Endodermal cell (in vitro differentiated cells): ENCODE results near the gene UBL4B. TPM values are rescaled to one million over a fixed set of nuclear protein-coding genes. Genes with fewer than 3 reads are reported as not detected.
A peak's percentile ranks its signal among the peaks of the same experiment; 100 is the strongest.

Source experiments
- DNase-seq: peaks from one replicate; pipeline ENCODE4 v3.0.0-alpha.2; 2017
- H3K27ac ChIP-seq: 2 replicates; pipeline ENCODE4 v1.5.1; 2013; ENCODE audit warnings: mild to moderate bottlenecking, low read depth, low read length, moderate library complexity
- H3K27me3 ChIP-seq: 2 replicates; pipeline ENCODE4 v1.6.1; 2013; ENCODE audit warnings: mild to moderate bottlenecking, low read length, moderate library complexity; ENCODE audit not compliant: insufficient read depth, control insufficient read depth, poor library complexity, severe bottlenecking
- H3K36me3 ChIP-seq: 2 replicates; pipeline ENCODE4 v1.7.0; 2013; ENCODE audit warnings: mild to moderate bottlenecking, low read length, moderate library complexity; ENCODE audit not compliant: control insufficient read depth, insufficient read depth
- H3K4me1 ChIP-seq: one replicate; pipeline ENCODE4 v1.7.0; 2013; ENCODE audit warnings: low read length; ENCODE audit not compliant: control insufficient read depth, insufficient read depth
- H3K4me3 ChIP-seq: 2 replicates; pipeline ENCODE4 v1.5.1; 2013; ENCODE audit warnings: mild to moderate bottlenecking, low read length, moderate library complexity
- H3K9ac ChIP-seq: 2 replicates; pipeline ENCODE4 v1.6.1; 2013; ENCODE audit warnings: mild to moderate bottlenecking, low read length, moderate library complexity; ENCODE audit not compliant: poor library complexity, severe bottlenecking; ENCODE audit errors: extremely low read depth
- H3K9me3 ChIP-seq: 2 replicates; pipeline ENCODE4 v1.6.1; 2013; ENCODE audit warnings: mild to moderate bottlenecking, low read length, moderate library complexity; ENCODE audit not compliant: control insufficient read depth
- H3K27ac Mint-ChIP-seq: 2 replicates; pipeline ENCODE4 v1.8.0; 2020; ENCODE audit warnings: mixed read lengths
- H3K27me3 Mint-ChIP-seq: 2 replicates; pipeline ENCODE4 v1.8.0; 2021; ENCODE audit warnings: mild to moderate bottlenecking, mixed read lengths; ENCODE audit not compliant: insufficient read depth
- H3K36me3 Mint-ChIP-seq: 2 replicates; pipeline ENCODE4 v1.8.0; 2020; ENCODE audit warnings: low read depth, mixed read lengths
- H3K4me1 Mint-ChIP-seq: 2 replicates; pipeline ENCODE4 v1.8.0; 2020; ENCODE audit warnings: mixed read lengths
- H3K4me3 Mint-ChIP-seq: 2 replicates; pipeline ENCODE4 v1.8.0; 2020; ENCODE audit warnings: mild to moderate bottlenecking, moderate library complexity, mixed read lengths
- H3K9me3 Mint-ChIP-seq: 2 replicates; pipeline ENCODE4 v1.8.0; 2020; ENCODE audit warnings: mild to moderate bottlenecking, mixed read lengths
- CTCF ChIP-seq: fragments of 200-600 bp; sonication (generic); conservative IDR thresholded peaks from 2 replicates; pipeline ENCODE4 v1.5.0; 2021; ENCODE audit warnings: antibody characterized with exemption, mild to moderate bottlenecking
- WGBS, 2 experiments: methylation state at CpG; one replicate each; pipeline versions ENCODE4 v1.1.5 to v1.1.7; 2013; ENCODE audit warnings: missing lambda C conversion rate in 2 of 2, mixed read lengths in 1 of 2; ENCODE audit not compliant: insufficient coverage in 1 of 2, insufficient read length in 1 of 2; 5-methylcytosine and 5-hydroxymethylcytosine counted together
- total RNA-seq, 2 donors: library from RNA; stranded (reverse); fragmentation: NEBNext Ultra II Directional in 1 of 2; extraction: Animal tissue kit (Norgen Biotek cat#: 25700) in 1 of 2; gene quantifications; 2 replicates in 1 of 2; 3 replicates in 1 of 2; pipeline ENCODE4 v1.2.1, GENCODE V29; 2021

The UBL4B gene
- total RNA-seq, 2 donors from 2014 or later: not detected

- no peaks in the 10 kb centered on the region for H3K9me3 Mint-ChIP-seq
Observed at GRCh38 chr1:110134050-110134595, 21.9 kb downstream of the UBL4B start.

GRCh38 chr1:110135246-110135645 is 23.0 kb downstream of the UBL4B start:
- WGBS, 2 experiments: 0 to 44% methylated on average over 1 to 4 of the region's 4 CpGs
- no peaks in the 10 kb centered on the region for H3K9me3 ChIP-seq
- H3K27ac ChIP-seq: no peak overlapping the region
- H3K36me3 ChIP-seq: no peaks in the 10 kb centered on the region
- Mint-ChIP-seq H3K4me1 (peaks cover 46% of the 10 kb centered on the region), H3K36me3 (no peaks in the 10 kb centered on the region), H3K4me3 (peak overlapping the region; percentile 6), H3K9me3 (no peaks in the 10 kb centered on the region), H3K27me3 (peaks cover 30% of the 10 kb centered on the region), H3K27ac (peak overlapping the region; percentile 28)
- peaks cover 18% of the 10 kb centered on the region for H3K4me1 ChIP-seq
- H3K4me3 ChIP-seq: peak overlapping the region; percentile 9
- TF ChIP-seq CTCF: no peak
- peaks cover 34% of the 10 kb centered on the region for H3K27me3 ChIP-seq
- no peak overlapping the region for H3K9ac ChIP-seq
- peak; percentile 79 for DNase-seq

More at GRCh38 chr1:110134050-110134595, 21.9 kb downstream of the UBL4B start:
- Mint-ChIP-seq H3K27ac (no peak overlapping the region), H3K4me3 (no peak overlapping the region), H3K27me3 (peaks cover 36% of the 10 kb centered on the region), H3K4me1 (peaks cover 46% of the 10 kb centered on the region), H3K36me3 (no peaks in the 10 kb centered on the region)
- Histone ChIP-seq H3K9me3 (no peaks in the 10 kb centered on the region), H3K36me3 (no peaks in the 10 kb centered on the region), H3K4me3 (no peak overlapping the region), H3K4me1 (peaks cover 18% of the 10 kb centered on the region), H3K27ac (no peak overlapping the region), H3K27me3 (peaks cover 35% of the 10 kb centered on the region), H3K9ac (no peak overlapping the region)
- no peak for DNase-seq
- no peak for TF ChIP-seq CTCF
- WGBS, 2 experiments: 93 to 94% methylated on average over 10 to 11 of the region's 11 CpGs

- no peak for DNase-seq
- no peak for TF ChIP-seq CTCF
- Mint-ChIP-seq H3K4me1 (peaks cover 46% of the 10 kb centered on the region), H3K27me3 (peaks cover 26% of the 10 kb centered on the region), H3K27ac (peak overlapping the region; percentile 28), H3K4me3 (peak overlapping the region; percentile 6), H3K36me3 (no peaks in the 10 kb centered on the region), H3K9me3 (no peaks in the 10 kb centered on the region)
- Histone ChIP-seq H3K4me1 (peaks cover 18% of the 10 kb centered on the region), H3K27me3 (peaks cover 35% of the 10 kb centered on the region), H3K27ac (no peak overlapping the region), H3K36me3 (no peaks in the 10 kb centered on the region), H3K9ac (no peak overlapping the region), H3K4me3 (peak overlapping the region; percentile 9), H3K9me3 (no peaks in the 10 kb centered on the region)
- WGBS, 2 experiments: 88 to 93% methylated on average over 3 to 10 of the region's 10 CpGs
Observed at GRCh38 chr1:110135666-110136065, 23.4 kb downstream of the UBL4B start.
